Measurements from ENCODE around the gene PRRT4.

PRRT4 gene

GRCh38 chr7:128335730-128336129, 25.8 kb downstream of the PRRT4 start:
- POLR2A ChIA-PET, result no interaction called here
- no peak for DNase-seq (ENCODE audit: extremely low spot score)
- TF ChIP-seq, protein P1, sequence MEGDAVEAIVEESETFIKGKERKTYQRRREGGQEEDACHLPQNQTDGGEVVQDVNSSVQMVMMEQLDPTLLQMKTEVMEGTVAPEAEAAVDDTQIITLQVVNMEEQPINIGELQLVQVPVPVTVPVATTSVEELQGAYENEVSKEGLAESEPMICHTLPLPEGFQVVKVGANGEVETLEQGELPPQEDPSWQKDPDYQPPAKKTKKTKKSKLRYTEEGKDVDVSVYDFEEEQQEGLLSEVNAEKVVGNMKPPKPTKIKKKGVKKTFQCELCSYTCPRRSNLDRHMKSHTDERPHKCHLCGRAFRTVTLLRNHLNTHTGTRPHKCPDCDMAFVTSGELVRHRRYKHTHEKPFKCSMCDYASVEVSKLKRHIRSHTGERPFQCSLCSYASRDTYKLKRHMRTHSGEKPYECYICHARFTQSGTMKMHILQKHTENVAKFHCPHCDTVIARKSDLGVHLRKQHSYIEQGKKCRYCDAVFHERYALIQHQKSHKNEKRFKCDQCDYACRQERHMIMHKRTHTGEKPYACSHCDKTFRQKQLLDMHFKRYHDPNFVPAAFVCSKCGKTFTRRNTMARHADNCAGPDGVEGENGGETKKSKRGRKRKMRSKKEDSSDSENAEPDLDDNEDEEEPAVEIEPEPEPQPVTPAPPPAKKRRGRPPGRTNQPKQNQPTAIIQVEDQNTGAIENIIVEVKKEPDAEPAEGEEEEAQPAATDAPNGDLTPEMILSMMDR (IDR thresholded peaks at IDR 0.05; ENCODE audit: control extremely low read depth, extremely low read depth, low read depth, missing control alignments), result no peak
- CTCF ChIA-PET, result interaction anchor here (0.9 to 1.4 kb wide), 2 partner anchors 8 to 52 kb away, joined by 3 to 8 read pairs; partner anchors contain the start of gene RBM28

GRCh38 chr7:128324368-128324680, 37.2 kb downstream of the PRRT4 start:
- DNase-seq (ENCODE audit: extremely low spot score), result no peak
- CTCF ChIA-PET, result interaction anchor here (0.9 kb wide), 1 partner anchor 23 kb away, joined by 4 read pairs; no protein-coding TSS in a partner anchor
- TF ChIP-seq, protein P1 (IDR thresholded peaks at IDR 0.05; ENCODE audit: control extremely low read depth, extremely low read depth, low read depth, missing control alignments), result no peak
- POLR2A ChIA-PET, result no interaction called here

DNA sequence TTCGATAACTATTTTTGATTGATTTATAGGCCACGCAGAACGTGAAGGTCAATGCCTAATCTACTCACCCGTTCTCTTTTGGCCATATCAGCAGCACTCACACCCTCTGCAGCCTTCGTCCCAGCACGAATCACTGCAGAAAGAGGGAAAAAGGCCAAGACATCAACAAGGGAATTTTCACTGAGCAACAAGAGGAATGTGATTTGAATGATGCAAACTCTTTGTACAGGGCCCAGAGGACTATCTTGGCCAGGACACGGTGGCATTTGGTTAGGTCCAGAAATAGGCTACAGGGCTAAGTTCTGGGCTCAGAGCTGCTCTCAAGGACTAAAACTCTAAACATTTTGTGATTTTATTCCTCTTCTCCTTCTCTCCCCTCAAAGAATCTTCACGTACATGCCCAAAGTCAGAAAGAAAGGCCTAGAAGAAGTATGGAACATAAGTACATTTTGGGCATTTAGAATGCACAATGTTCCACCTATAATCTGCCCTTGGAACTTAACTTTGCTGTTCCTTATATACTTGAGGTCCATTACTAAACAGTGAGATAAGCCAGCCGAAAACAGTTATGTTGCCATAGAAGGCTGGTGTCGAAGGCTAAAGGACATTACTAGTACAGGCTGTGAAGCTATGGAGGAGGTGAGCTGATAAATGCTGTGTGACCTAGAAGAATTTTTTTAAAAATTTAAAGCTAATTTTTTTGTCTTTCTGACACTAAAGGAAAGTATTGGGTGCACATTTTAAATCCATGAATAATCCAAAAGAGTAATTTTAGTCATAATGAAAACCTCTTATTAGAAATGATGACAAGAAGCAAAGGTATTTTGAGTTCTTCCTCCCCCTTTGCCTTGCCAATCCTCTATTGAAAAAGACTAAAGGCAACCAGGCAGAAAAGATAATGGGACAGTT, 37.8 kb downstream of the PRRT4 start:
- DNase-seq (ENCODE audit: extremely low spot score), result no peak
- ChIA-PET CTCF (interaction anchor here (0.9 to 1.5 kb wide), 2 partner anchors 21 to 24 kb away, joined by 4 to 5 read pairs; no protein-coding TSS in a partner anchor), POLR2A (no interaction called here)
- TF ChIP-seq, protein P1 (IDR thresholded peaks at IDR 0.05; ENCODE audit: control extremely low read depth, extremely low read depth, low read depth, missing control alignments), result no peak

DNA sequence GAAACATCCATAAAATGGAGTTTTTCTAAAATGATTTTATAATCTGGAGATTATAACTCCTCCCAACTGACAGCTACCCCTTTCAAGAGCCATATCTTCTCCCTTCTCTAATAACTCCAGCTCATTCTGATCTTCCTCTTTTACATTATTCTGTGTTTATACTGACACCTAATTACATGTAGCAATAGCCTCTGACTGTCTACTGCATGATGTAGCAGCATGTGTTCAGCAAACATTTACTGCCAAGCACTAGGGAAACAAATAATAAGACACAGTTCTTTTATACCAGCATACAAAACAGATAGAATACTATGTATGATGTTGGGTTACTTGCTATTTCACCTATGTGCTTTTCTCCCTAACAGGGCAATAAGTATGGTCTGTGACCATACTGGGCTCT, 38.5 kb downstream of the PRRT4 start:
- TF ChIP-seq, protein P1 (IDR thresholded peaks at IDR 0.05; ENCODE audit: control extremely low read depth, extremely low read depth, low read depth, missing control alignments), result no peak
- CTCF ChIA-PET, result interaction anchor here (1.0 to 1.5 kb wide), 3 partner anchors 10 to 21 kb away, joined by 3 to 5 read pairs (median 5); no protein-coding TSS in a partner anchor
- no peak for DNase-seq (ENCODE audit: extremely low spot score)
- POLR2A ChIA-PET, result no interaction called here

GRCh38 chr7:128322040-128322643, 39.3 kb downstream of the PRRT4 start:
- DNase-seq (ENCODE audit: extremely low spot score), result no peak
- TF ChIP-seq, protein P1 (IDR thresholded peaks at IDR 0.05; ENCODE audit: control extremely low read depth, extremely low read depth, low read depth, missing control alignments), result peak; percentile 23
- POLR2A ChIA-PET, result no interaction called here
- CTCF ChIA-PET, result interaction anchor here (1.0 to 1.5 kb wide), 5 partner anchors 9 to 186 kb away, joined by 3 to 6 read pairs (median 5); no protein-coding TSS in a partner anchor

GRCh38 chr7:128321044-128321422, 40.5 kb downstream of the PRRT4 start:
- ChIA-PET POLR2A (no interaction called here), CTCF (interaction anchor here (1.0 to 1.3 kb wide), 3 partner anchors 13 to 185 kb away, joined by 3 to 6 read pairs (median 5); no protein-coding TSS in a partner anchor)
- TF ChIP-seq, protein P1 (IDR thresholded peaks at IDR 0.05; ENCODE audit: control extremely low read depth, extremely low read depth, low read depth, missing control alignments), result no peak
- DNase-seq (ENCODE audit: extremely low spot score), result no peak

Data from GM10248 (cell line).